Hepatocyte (in vitro differentiated cells): ENCODE data around the gene CCR9. TPM values are rescaled to one million over a fixed set of nuclear protein-coding genes. Genes with fewer than 3 reads are reported as not detected.

ENCODE experiments used
- DNase-seq: peaks from one replicate; pipeline ENCODE4 v3.0.0-alpha.2; 2016; ENCODE audit warnings: low spot score
- H2AFZ ChIP-seq: fragments of 200-600 bp; sonication (generic); 2 replicates; pipeline ENCODE4 v1.6.0; 2016; ENCODE audit warnings: antibody characterized with exemption, mild to moderate bottlenecking
- H3K27ac ChIP-seq: fragments of 200-600 bp; sonication (generic); 2 replicates; pipeline ENCODE4 v1.5.1; 2016; ENCODE audit warnings: mild to moderate bottlenecking
- H3K27me3 ChIP-seq: fragments of 200-600 bp; sonication (generic); 2 replicates; pipeline ENCODE4 v1.6.1; 2016
- H3K36me3 ChIP-seq: fragments of 200-600 bp; sonication (generic); replicated peaks from 2 replicates; pipeline ENCODE4 v1.5.1; 2016; ENCODE audit warnings: low read depth; ENCODE audit not compliant: insufficient read depth
- H3K4me1 ChIP-seq: fragments of 200-600 bp; sonication (generic); 2 replicates; pipeline ENCODE4 v1.5.1; 2016; ENCODE audit warnings: mild to moderate bottlenecking, moderate library complexity; ENCODE audit not compliant: insufficient read depth
- H3K4me2 ChIP-seq: fragments of 200-600 bp; sonication (generic); 2 replicates; pipeline ENCODE4 v1.6.0; 2016
- H3K4me3 ChIP-seq: fragments of 200-600 bp; sonication (generic); 2 replicates; pipeline ENCODE4 v1.5.1; 2016; ENCODE audit warnings: mild to moderate bottlenecking
- H3K79me2 ChIP-seq: fragments of 200-600 bp; sonication (generic); 2 replicates; pipeline ENCODE4 v1.6.0; 2017; ENCODE audit warnings: mild to moderate bottlenecking
- H3K9me2 ChIP-seq: fragments of 200-600 bp; sonication (generic); replicated peaks from 2 replicates; pipeline ENCODE4 v1.6.0; 2017; ENCODE audit warnings: mild to moderate bottlenecking; ENCODE audit not compliant: insufficient read depth
- H3K9me3 ChIP-seq: fragments of 200-600 bp; sonication (generic); 2 replicates; pipeline ENCODE4 v1.5.1; 2016; ENCODE audit warnings: low read depth, mild to moderate bottlenecking
- H4K20me1 ChIP-seq: fragments of 200-600 bp; sonication (generic); 2 replicates; pipeline ENCODE4 v1.6.0; 2016; ENCODE audit warnings: mild to moderate bottlenecking; ENCODE audit not compliant: insufficient read depth, poor library complexity, severe bottlenecking
- CTCF ChIP-seq: fragments of 200-600 bp; sonication (generic); IDR thresholded peaks from 2 replicates; pipeline ENCODE4 v1.5.1; 2016; ENCODE audit warnings: antibody characterized with exemption, mild to moderate bottlenecking; ENCODE audit not compliant: poor library complexity
- EZH2 ChIP-seq: fragments of 200-600 bp; sonication (generic); IDR thresholded peaks from 2 replicates; pipeline ENCODE4 v1.6.1; 2016; ENCODE audit warnings: antibody characterized with exemption, mild to moderate bottlenecking, borderline replicate concordance
- EZH2phosphoT487 ChIP-seq: fragments of 200-600 bp; sonication (generic); IDR thresholded peaks from one replicate; pipeline ENCODE4 v1.6.1; 2018; ENCODE audit warnings: antibody characterized with exemption, mild to moderate bottlenecking, low read depth, moderate library complexity; ENCODE audit not compliant: unreplicated experiment, severe bottlenecking
- WGBS: methylation state at CpG from one replicate; pipeline ENCODE4 v1.1.6; 2016; ENCODE audit warnings: low lambda C conversion rate; ENCODE audit errors: missing lambda C conversion rate; 5-methylcytosine and 5-hydroxymethylcytosine counted together
- polyA plus RNA-seq: library from polyadenylated mRNA; unstranded; fragments of >200 nt; fragmentation: Nextera tagmentation; extraction: Ambion mirVana; gene quantifications from 2 replicates; pipeline ENCODE4 v1.2.1, GENCODE V29; 2016
- total RNA-seq: library from RNA; depleted of rRNA; stranded (reverse); fragments of >200 nt; gene quantifications from 2 replicates; pipeline ENCODE4 v1.2.3, GENCODE V29; 2014

The CCR9 gene
- total and polyA plus RNA-seq, 2 experiments from 2014 or later = 0.20 TPM; not detected in 1

GRCh38 chr3:45908761-45909160 is 22.4 kb downstream of the CCR9 start:
- Histone ChIP-seq H3K9me3 (no peaks in the 10 kb centered on the region), H3K27me3 (no peaks in the 10 kb centered on the region), H3K79me2 (no peaks in the 10 kb centered on the region), H2AFZ (no peak overlapping the region), H4K20me1 (no peaks in the 10 kb centered on the region), H3K4me2 (no peak overlapping the region), H3K27ac (no peak overlapping the region), H3K36me3 (no peaks in the 10 kb centered on the region), H3K9me2 (no peaks in the 10 kb centered on the region), H3K4me3 (no peak overlapping the region), H3K4me1 (peaks cover 8% of the 10 kb centered on the region)
- WGBS = 93% methylated on average over 7 of the region's 7 CpGs
- DNase-seq = no peak
- TF ChIP-seq EZH2 (no peak), EZH2phosphoT487 (no peak), CTCF (no peak)

- H4K20me1 ChIP-seq = no peaks in the 10 kb centered on the region
- 91% methylated on average over 6 of the region's 6 CpGs for WGBS
- TF ChIP-seq CTCF (no peak), EZH2 (no peak)
Observed at GRCh38 chr3:45909542-45909941, 23.2 kb downstream of the CCR9 start.

GRCh38 chr3:45910892-45911291 is 24.5 kb downstream of the CCR9 start:
- no peak for DNase-seq
- Histone ChIP-seq H3K27me3 (no peaks in the 10 kb centered on the region), H3K4me1 (peaks cover 8% of the 10 kb centered on the region), H3K9me2 (no peaks in the 10 kb centered on the region), H4K20me1 (no peaks in the 10 kb centered on the region), H3K36me3 (no peaks in the 10 kb centered on the region), H3K4me3 (no peak overlapping the region), H3K9me3 (no peaks in the 10 kb centered on the region), H3K4me2 (no peak overlapping the region), H3K79me2 (no peaks in the 10 kb centered on the region), H3K27ac (no peak overlapping the region), H2AFZ (no peak overlapping the region)
- WGBS = 85% methylated on average over 4 of the region's 4 CpGs
- TF ChIP-seq CTCF (no peak), EZH2 (no peak), EZH2phosphoT487 (no peak)

More at GRCh38 chr3:45909542-45909941, 23.2 kb downstream of the CCR9 start:
- no peaks in the 10 kb centered on the region for H3K9me2 ChIP-seq
- H3K79me2 ChIP-seq = no peaks in the 10 kb centered on the region
- no peaks in the 10 kb centered on the region for H3K9me3 ChIP-seq
- no peak overlapping the region for H3K27ac ChIP-seq
- no peaks in the 10 kb centered on the region for H3K27me3 ChIP-seq
- DNase-seq = no peak
- peaks cover 8% of the 10 kb centered on the region for H3K4me1 ChIP-seq
- no peaks in the 10 kb centered on the region for H3K36me3 ChIP-seq
- no peak overlapping the region for H3K4me2 ChIP-seq
- H3K4me3 ChIP-seq = no peak overlapping the region
- no peak overlapping the region for H2AFZ ChIP-seq
